OCI-M2 (cell line): ENCODE results near the gene PCP2.
"Not testable (repeated sequence)": the region's sequence is repeated elsewhere in the genome, so short reads cannot be mapped to it uniquely, and the experiment has no call there.

Experiments
- DNase-seq: peaks from one replicate; lab custom pipeline; 2025; ENCODE audit not compliant: unreplicated experiment; lab: John Stamatoyannopoulos, UW

Gene PCP2

DNA sequence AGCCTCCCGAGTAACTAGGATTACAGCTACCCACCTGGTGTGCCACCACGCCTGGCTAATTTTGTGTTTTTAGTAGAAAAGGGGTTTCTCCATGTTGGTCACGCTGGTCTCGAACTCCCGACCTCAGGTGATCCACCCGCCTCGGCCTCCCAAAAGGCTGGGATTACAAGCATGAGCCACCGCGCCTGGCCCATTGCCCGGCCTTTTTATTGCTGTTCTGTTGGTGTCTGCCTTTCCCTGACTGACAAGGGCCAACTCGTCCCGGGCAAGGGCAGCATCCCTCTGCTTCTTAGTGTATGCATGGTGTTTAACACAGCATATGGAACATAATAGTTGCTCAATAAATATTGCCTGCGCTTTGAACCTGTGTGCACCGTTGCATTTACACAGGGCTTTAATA, 29.1 kb upstream of the PCP2 start:
- DNase-seq: no peak

GRCh38 chr19:7661744-7662538, 28.4 kb upstream of the PCP2 start:
- DNase-seq: no peak

DNA sequence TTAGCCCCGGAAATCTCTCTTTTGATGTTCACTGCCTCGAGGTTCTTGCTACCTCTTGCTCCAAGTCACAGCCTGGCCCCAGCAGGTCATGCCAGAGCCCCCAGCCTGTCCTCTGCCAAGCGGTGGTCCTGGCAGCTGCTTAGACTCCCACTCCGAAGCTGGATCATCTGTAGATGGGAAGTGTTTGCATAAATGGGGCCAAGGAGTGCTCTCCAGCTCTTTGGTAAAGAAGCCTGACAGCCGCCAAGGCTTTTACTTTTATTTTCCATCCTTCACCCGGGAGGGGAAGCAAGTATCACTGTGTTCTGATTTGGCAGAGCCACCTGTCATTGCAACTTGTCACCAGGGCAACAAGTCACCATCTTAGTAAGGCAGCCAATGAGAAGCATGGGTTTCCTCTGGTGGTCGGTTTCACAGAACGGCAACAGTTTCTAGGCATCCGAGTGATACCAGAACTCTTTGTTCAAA, 24.7 kb upstream of the PCP2 start:
- DNase-seq: no peak

- no peak for DNase-seq
These were observed 23.7 kb upstream of the PCP2 start for GRCh38 chr19:7657131-7657751.

- no peak for DNase-seq
These were observed 22.1 kb upstream of the PCP2 start for GRCh38 chr19:7655581-7655980.

- DNase-seq: no peak
These were observed 20.9 kb upstream of the PCP2 start for GRCh38 chr19:7654401-7654800.

DNA sequence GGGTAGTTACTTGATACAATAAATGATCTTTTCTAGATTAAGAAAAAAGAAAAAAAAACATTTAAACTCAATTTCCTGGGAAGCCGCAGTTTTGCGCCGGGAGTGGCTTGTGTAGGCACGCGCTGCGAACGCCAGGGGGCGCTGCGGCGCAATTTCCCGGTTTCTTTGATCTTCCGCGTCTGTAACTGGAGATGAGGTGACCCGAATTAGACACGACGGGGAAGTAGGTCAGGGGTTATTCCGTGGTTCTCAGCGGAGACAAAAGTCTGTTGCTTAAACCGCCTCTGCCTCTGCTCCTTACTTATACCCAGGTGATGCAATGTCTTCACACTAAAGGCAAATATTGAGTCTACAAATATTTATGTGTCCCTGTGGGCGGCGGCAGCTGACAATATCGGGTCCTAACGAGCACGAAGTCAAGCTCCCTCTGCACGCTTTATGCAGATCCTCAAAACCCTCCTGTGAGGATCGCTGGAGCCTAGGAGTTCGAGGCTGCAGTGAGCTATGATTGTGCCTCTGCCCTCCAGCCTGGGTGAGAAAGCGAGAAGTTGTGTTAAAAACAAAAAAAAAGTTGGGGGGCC, 18.6 kb upstream of the PCP2 start:
- no peak for DNase-seq

DNA sequence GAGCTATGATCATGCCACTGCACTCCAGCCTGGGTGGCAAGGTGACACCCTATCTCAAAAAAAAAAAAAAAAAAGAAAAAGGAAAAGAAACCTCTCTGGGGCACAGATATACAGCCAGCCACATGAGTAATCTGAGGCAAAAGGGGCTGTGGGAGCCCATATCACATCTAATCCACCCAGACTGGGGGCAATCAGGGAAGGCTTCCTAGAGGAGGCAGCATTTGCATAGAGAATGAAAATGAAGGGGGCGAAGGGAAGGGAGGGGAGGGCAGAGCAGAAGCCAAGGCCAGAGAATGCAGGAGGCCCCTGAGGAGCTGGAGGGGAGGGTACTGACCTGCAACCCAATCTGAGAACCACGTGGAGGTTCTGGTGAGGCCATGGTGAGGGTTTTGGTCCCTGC, 16.6 kb upstream of the PCP2 start:
- DNase-seq: no peak

DNA sequence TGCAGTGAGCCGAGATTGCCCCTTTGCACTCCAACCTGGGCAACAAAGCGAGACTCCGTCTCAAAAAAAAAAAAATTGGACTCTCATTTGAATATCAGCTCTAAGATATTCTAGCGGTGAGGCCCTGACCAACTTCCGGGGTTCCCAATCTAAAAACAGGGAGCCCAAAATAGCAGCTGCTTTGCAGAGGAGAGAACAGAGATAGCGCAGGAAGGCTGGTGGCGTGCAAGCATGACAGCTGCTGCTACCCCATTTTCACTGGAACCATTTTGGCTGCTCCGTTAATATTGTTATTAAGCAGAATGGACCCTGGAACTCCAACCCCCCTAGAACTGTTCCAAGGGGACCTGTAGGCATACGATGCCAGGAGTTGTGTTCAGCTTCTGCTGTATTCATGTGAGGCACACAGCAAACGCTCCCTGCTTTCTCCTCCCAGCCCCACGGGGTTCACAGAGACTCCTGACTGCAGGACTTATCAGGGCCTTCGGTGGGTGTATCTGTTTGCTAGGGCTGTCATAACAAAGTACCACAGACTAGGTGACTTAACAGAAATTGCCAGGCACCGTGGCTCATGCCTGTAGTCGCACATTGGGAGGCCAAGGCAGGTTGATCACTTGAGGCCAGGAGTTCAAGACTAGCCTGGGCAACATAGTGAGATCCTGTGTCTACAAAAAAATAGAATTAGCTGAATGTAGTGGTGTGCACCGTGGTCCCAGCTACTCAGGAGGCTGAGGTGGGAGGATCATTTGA, 14.9 kb upstream of the PCP2 start:
- DNase-seq: no peak

GRCh38 chr19:7647156-7647555, 13.6 kb upstream of the PCP2 start:
- DNase-seq: no peak

DNA sequence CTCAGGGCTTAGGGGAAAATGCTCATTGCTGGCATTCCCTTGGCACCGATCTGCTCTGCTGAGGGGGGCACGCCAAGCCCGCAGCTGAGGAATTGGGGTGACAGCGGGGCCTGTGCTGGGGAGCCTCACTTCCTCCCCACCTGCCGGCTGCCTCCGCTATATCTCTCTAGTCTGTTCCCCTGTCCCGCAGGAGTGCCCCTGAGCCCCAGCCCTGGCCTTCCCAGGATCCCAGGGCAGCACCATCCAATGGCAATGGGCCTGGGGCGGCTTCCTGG, 12.8 kb upstream of the PCP2 start:
- DNase-seq: no peak

- DNase-seq: no peak
These were observed 12.3 kb upstream of the PCP2 start for GRCh38 chr19:7645656-7646425.

DNA sequence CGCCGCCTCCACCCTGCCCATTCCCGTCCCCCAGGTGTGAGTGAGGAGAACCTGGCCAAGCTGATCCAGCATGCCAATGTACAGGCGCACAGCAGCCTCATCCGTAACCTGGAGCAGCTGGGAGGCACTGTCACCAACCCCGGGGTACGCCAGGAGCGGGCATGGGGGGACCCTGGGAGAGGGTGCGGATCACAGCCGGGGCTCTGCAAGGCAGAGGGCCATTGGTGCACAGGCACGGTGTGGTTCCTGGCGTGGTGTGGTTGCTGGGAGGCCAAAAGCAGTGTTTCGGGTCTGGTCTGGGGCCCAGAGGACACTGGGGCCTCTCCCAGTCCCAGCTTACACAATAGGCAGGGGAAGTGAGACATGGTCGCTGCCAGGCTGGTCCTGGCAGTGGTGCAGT, 11.6 kb upstream of the PCP2 start:
- DNase-seq: no peak

- no peak for DNase-seq
These were observed 11.0 kb upstream of the PCP2 start for GRCh38 chr19:7644550-7644877.

GRCh38 chr19:7643629-7644549, 10.4 kb upstream of the PCP2 start:
- not testable (repeated sequence) for DNase-seq

GRCh38 chr19:7643031-7643415, 9.5 kb upstream of the PCP2 start:
- no peak for DNase-seq

- no peak for DNase-seq
These were observed 8.9 kb upstream of the PCP2 start for GRCh38 chr19:7642295-7643030.

- no peak for DNase-seq
These were observed 8.1 kb upstream of the PCP2 start for GRCh38 chr19:7641290-7642276.
